NCI-H1694 (cell line): ENCODE data around the gene DLL1.

Experiments used
- DNase-seq: peaks from one replicate; lab custom pipeline; 2025; lab: John Stamatoyannopoulos, UW

The DLL1 gene

DNA sequence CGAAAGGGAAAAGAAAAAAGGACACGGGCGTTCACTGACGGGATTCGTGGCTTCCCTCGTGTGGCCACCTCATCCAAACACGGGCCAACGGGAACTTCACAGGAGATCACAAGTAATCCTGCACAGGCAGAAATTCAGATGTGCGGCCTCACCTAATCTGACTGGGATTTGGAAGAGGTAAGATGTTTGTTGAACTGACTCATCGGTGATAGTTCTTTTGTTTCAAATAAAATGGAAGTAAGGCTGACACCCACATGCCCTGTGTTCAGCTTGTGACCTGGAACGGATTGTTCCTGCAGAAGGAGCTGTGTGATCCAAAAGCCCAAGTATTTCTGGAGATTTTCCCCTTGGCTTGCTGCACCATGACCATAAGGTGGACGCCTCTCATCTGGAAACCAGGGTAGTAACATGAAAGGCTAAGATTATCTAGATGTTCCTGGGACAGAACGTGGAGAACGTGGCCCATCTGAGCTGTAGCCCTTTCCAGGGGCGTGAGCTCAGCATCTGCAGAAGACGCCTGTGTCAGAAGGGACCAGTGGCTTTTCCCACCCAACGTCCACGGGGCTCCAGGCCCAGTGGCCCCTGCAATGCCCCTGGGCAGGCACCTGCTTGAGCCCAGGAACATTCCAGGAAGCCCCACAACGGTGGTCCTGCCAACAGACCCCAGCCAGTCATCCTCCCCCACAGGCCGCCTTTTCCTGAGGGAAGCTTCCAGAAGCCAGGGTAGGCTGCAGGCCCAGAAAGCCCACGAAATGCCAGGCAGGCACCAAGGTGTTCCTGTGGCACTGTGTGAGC lies 39.7 kb downstream of the DLL1 start:
- no peak for DNase-seq

DNA sequence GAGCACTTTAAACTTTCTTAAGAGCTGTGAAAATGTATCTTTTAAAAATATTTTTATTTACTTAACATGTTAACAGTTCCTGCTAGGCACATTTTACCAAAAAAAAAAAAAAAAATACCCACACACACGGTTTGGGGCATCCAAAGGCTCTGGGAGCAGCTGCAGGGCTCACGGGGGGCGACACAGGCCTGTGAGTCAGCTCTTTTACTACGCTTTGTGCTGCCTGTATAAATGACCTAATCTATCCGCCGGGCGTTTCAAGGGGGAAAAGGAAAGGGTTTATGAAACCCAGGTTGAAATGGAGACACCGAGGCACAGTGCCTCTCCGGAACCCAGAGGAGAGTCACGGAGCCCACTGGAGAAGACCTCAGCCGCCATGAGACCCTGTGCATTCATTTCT lies 40.4 kb downstream of the DLL1 start:
- DNase-seq: no peak

DNA sequence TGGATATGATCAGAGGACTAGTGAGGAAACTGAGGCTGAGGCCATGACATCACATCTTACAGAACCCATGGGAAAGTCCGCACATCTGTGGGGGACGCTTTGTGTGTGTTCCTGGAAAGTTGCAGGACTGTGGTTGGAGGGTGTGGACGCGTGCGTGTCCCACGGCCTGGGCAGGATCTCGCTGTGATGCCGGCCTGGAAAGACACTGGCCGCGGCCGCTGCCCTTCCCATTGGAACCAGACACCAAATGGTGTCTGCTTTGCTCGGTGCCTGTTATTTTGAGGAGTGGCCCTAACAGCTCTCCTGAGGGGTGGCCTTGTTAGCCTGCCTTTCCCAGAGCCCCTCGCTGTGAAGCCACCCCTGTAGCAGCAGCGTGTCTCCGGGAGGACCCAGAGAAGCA lies 41.1 kb downstream of the DLL1 start:
- no peak for DNase-seq

DNA sequence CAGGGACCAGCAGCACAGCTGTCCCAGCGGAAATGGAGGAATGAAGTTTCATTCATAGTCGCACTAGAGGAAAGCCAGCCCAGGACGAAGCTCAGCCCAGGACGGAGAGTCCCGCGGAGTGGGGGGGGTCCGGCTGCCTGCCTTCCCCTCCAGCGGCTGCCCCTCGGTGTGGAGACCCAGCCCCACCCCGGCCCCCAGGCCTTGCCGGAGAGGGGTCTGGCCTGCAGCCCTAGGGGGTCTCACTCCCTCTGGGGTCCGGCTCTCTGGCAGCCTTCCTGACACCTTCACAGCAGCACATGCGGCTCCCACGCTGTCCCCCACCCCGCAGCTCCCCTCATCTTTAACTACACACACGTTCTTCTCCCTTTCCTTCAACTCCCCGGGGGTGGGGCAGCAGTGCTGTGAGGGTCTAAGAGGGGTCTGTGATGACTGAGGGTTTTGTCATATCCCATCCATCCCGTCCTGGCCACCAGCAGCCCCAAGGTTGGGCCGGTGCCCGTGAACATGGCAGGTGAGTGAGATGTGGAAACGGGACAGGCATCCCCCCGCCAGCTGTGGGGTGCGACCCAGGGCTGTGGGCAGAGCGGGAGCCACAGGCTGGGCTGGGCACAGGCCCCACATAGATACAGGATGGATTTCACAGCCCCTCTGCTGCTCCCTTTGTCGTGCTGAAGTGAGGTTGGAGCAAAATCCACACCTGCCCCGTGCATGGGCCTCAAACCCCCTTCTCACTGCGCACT lies 41.8 kb downstream of the DLL1 start:
- no peak for DNase-seq

DNA sequence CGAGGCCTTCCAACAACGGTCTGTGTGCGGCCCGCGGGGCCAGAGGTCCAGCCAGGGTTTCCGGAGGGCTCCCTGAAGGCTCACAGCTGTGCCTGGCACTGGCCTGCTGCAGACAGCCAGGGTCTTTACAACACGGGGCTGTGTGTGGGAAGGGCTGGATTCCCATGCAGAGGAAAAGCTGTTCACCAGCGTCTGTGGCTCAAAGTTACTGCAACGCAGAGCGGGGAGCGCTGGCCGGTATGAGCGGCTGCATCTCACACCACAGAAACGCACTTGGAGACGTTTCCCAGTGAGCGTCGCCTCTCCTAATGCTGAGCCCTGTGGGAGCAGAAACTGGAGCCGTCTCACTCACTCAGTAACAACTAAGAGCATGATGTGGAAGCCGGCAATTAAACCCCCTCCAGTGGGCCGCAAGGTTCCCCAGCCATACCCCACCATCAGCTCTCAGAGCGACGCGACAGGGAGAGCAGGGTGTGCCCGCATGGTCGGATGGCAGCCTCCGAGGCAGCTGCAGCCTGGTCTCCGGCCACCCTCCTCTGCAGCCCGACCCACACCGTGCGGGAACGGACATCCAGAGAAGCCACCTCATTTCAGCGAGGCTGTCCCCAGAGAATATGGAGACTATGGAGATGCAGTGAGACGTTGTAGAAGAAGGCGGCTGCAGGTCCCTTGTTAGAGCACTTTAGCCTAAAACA lies 42.6 kb downstream of the DLL1 start:
- DNase-seq: no peak

DNA sequence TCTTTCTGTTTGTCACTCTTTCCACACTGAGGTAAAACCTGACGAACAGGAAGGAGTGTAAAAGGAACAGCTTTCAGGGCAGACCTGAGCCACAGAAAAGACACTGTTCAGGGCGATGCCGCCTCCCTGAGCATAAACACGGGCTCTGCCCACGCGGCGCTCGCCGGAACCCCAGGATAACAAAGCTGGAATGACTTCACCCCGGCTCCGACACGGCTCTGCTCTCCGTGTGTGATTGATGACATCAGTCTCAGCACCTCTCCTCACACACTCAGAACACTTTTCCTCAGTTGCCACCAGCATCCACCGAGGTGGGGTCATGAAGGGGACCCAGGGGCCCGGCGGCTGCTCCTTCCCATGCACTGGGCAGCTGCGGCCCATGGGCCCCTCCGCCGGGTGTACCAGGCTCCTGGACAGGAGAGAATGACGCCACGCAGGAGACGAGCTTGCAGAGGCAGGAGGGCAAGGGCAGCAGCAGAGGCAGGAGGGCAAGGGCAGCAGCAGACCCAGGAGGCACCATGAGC lies 43.6 kb downstream of the DLL1 start:
- no peak for DNase-seq

DNA sequence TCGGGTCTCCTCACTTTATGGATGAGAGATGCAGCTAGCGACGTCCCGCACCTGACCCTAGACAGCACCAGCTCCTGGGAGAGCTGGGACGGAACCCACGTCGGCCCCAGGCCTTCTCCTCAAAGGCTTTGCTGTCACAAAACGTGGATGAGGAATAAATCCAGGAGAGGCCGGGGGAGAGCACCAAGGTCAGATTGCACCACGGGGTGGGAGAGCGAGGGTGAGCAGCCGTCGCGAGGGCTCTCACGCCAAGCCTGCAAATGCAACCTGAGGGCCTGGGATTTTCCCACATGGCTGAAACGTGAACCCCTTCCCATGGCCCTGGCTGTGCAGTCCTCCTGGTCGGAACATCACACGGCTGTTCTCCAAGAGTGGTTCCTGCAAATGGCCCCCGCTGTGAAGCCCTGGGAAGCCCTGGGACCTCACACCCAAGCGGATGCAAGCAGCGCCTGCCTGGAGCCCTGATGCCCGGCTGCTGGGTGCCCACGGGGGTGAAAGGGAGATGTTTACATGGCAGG lies 45.3 kb downstream of the DLL1 start:
- no peak for DNase-seq

DNA sequence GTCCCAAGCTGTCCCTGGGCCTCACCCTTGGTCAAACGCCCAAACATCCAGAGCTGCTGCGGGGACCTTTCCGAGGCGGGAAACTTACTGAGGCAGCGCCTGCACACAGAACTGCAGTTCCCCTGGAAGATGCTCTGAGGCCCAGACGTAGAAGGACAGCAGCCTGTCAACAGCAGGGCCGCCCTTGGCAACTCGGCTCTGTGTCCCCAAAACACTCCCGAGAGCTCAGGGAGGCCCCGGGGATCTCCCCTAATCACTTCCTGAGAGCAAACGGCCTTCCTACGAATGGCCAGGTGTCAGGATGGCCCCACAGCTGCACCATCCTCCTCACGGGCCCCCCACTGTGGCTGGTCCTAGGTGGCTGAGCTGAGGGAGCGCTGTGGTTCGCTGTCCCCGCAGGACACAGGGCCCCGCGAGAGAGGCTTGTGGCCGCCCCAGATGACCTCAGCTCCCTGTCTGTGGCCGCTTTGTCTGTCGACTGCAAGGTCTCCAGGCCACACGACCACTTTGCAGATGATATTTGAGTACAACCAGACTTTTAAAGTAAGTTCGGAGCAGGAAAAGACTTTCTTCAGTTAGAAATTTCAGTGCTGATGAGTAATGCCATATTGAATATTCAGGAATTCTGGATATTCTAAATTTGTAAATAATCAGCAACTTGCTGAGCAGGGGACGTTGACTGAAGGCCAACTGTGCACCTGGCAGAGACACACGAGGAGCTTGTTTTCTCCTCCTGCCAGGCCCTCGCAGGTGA lies 46.0 kb downstream of the DLL1 start:
- no peak for DNase-seq

DNA sequence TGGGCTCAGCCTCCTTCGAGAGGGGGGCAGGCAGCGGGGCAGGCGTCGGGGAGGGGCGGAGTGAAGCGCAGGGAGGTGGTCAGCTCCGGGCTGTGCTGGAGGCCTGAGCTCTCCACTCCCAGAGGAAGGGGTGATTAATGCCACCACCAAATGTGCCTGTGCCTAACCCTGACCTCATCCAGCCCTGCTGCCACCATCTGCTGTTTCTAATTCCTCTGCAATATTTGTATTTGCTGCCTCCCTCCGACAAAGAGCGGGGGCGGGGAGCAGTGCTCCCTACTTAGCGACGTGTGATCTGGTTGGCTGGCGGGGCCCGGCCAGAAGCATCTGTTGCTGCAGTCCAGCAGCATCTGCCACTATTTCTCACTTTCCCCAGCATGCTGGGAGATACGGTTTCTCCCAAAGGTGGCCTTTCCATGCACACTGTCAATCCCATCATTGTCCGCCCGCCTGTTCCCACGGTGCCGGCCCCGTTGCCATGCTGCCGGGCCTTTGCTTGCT lies 47.0 kb downstream of the DLL1 start:
- peak; percentile 60 for DNase-seq

DNA sequence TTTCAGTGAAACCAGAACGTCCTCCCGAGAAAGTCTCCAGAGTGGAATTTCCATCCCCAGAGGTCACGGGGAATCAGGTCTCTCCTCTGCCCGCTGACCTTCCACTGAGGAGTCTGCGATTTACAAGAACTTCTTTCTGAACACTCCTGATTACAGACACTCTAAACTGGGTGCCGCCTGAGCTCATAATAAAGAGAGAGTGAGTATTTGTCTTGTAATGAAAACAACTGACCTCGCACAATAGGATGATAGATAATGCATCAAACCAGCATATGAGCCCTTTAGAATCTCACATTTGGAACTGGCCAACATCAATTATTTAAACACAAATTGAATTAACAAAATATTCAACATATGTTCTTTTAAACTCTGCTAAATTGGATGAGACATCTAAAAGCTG lies 47.5 kb downstream of the DLL1 start:
- DNase-seq: no peak

DNA sequence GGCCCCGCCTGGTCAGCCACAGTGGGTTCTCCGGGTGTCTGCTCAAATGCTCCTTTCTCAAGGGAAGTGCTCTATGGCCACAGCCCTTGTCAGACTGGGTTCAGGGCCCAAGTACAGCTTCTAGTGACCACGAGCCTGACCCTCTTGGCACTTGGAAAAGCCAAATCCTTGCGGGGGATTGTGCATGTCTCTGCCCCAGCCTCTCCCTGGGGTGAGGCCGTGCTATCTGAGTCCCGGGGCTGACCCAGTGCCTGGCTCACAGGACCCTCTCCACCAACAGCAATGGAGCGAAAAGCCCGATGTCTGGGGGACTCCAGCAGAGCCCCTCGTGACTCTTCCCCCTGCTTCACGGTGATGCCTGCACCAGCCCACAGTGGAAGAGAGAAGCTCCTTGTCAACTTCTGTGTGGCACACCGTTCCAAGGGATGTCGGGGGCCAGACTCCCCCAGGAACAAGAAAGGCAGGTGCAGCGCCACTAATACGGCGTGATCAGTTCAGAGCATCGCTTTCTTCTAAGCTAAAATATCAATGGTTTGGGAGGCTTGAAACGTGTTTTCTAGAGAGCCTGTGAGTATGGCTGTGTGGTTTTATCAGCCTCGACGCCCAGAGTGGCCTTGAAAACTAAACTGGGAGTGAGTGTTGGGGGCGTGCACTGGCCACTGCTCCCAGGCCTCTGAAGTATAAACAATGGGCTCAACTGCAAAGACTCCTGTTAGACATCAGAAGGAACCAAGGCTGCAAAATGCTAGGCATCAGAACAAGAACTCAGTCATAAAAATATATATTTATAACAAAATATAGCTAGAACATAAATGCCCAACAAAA lies 51.9 kb downstream of the DLL1 start:
- no peak for DNase-seq

DNA sequence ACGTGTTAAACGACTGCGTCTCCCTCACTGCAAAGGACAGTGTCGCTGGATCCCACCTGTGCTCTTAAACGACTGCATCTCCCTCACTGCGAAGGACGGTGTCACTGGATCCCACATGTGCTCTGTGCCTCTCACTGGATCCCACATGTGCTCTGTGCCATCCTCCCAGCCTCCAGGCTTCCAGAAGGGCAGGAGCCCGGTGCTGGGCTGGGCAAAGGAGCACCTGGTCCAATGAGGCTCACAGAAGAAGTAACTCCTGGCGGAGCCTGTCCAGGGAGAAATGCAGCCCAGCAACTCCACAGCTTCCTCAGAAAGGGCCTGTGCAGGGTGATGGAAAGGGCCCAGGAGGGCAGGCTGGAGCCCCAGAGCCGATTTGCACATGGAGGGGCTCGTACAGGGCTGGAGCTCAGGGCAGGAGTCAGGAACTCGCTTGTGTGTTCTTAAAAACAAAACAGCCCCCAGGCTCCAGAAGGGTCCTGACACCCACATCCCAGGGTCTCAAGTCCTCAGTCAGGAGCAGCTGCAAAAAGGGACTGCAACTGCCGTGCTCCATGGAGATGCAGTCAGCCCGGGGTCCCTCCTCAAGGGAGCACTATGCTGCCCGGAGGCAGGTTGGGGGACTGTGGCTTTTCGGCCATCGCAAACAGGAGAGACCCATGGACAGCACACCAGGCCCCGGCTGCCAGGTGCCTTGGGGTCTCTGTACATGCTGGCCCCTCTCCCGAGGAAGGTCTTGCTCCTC lies 52.7 kb downstream of the DLL1 start:
- DNase-seq: no peak

DNA sequence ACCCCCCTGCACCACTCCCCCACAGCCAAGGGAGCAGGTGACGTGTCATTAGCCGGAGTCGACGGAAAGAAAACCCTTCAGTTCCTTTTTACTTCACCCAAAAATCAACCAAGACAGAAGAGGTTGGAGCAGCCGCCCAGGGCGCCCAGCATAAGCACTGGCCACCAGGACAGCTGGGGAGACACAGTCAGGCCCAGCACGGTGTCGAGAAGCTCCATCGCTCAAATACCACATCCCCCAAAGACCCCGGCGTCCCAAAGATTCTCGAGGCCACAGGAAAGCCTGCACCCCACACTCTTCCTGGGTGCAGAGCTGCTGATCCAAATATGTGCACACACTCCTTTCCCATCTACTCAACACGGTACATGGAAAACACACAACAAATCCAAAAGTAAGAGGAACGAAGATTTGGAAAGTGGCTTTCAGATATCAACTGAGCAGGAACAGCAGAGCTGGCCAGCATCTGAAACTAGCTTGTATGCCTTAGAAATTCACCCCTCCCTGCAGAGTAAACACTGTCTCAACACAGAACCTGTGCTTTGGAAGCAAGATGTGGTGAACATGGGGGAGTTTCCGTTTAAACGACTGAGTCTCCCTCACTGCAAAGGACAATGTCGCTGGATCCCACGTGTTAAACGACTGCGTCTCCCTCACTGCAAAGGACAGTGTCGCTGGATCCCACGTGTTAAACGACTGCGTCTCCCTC lies 54.6 kb downstream of the DLL1 start:
- DNase-seq: no peak

DNA sequence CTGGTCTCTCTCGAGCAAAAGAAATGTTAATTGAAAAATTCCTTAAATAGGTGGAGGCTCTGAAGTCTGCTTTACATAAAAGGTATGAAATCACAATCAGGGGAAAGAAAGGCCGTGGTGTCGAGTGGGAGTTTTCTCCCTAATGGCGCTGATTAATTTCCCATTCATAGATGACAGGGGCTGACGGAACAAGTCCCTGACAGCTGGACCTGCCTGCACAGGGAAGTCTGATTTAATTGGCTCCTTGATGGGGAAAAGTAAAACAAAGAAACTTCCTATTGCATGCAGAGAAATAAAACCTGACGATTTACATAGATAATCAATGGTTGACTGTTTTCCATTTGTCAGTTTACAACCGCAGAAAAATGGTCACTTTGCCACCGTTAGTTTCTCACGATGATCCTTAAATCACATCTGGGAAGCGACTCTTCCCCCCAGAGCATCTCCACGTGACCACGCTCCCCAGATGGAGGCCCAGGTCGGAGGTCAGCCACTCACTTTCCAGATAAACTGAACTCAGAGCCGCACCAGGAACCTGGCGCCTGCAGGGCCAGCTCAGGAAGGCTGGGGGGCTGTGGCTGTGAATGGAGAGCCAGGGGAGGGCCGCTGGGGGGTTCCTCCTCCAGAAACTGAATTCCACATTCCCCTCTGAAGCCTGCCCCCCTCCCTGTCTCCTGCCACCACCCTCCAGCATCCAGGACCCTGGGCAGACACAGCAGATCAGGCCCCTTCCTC lies 55.3 kb downstream of the DLL1 start:
- DNase-seq: no peak

DNA sequence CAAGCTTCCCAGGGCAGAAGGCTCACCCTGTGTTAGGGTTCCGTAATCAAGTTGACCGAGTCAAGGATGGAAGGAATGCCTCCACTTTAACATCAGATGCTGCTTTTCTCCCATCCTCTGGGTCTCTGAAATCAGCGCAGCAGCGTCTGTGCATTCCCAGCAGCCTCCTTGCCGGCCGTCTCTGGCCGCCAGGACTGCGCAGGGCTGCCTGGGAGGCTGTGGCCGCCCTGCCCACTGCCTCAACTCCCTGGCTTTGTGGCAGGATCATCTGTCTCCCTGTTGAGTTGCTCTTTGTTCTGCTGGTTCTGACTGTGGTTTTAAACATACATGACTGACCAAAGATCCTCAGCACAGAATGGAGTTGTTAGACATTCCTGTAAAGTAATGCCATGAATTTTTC lies 56.5 kb downstream of the DLL1 start:
- DNase-seq: no peak

DNA sequence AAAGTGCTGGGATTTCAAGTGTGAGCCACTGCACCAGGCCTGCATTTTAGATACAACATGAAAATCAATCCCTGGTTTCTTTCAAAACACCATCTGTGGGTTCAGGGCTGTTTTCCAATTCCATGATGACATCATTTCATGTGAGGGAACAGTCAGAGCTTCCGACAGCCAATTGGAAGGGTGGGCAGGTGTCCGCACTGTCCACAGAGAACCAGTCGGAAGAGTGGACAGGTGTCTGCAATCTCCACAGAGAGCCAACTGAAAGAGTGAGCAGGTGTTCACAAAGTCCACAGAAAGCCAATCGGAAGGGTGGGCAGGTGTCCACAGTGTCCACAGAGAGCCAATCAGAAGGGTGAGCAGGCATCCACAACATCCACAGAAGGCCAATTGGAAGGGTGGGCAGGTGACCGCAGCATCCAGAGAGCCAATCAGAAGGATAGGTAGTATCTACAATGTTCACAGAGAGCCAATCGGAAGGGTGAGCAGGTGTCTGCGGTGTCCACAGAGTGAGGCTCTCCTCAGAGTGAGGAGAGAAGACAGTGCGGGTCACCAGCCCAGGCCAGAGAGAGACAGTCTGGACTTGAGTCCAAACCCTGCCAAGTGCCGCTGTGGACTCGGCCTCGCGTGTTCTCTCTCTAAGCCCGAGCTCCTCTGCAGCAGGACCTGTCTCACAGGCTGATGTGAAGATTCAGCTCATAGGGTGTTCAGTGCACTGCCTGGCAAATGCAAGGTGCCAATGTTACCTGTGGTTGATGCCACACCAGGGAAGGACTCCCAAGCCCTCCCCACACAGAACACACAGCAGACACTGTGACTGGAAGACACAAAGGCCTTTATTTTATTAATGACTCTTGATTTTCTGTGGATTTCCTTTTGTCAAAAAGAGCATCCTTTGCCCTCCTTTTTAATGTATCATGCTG lies 57.3 kb downstream of the DLL1 start:
- peak; percentile 38 for DNase-seq
